ENCODE measurements around the gene JMJD7. TPM values are rescaled to one million over a fixed set of nuclear protein-coding genes. Genes with fewer than 3 reads are reported as not detected.

JMJD7 gene
- polyA plus RNA-seq, 4 donors: 6.8 to 11.4 (median 8.8) TPM

- DNase-seq: peak in 1 of 2 donors; percentile 51
Observed at GRCh38 chr15:41795996-41796856, 31.7 kb upstream of the JMJD7 start.

GRCh38 chr15:41797201-41797944 is 30.5 kb upstream of the JMJD7 start:
- Histone ChIP-seq H3K27me3 (ENCODE audit: control insufficient read depth in 3 of 3, insufficient read depth in 3 of 3, low read length in 3 of 3) (no peaks in the 10 kb centered on the region), H3K4me1 (ENCODE audit: control insufficient read depth in 3 of 3, insufficient read depth in 2 of 3, low read depth in 1 of 3, low read length in 2 of 3) (peaks cover 2 to 37% (median 9%) of the 10 kb centered on the region in 3 donors), H3K9me3 (ENCODE audit: control insufficient read depth in 2 of 2, insufficient read depth in 1 of 2, low read depth in 1 of 2, low read length in 1 of 2) (no peaks in the 10 kb centered on the region), H3K27ac (ENCODE audit: low read depth in 1 of 3, low read length in 2 of 3) (no peak overlapping the region), H3K4me3 (ENCODE audit: low read depth in 1 of 3, low read length in 3 of 3) (no peak overlapping the region), H3K36me3 (ENCODE audit: control insufficient read depth in 3 of 3, insufficient read depth in 2 of 3, low read depth in 1 of 3, low read length in 3 of 3) (peaks cover 0 to 31% (median 8%) of the 10 kb centered on the region in 3 donors)
- 79 to 83% (median 80%) methylated on average over 8 of the region's 8 CpGs for WGBS, 3 donors
- FAIRE-seq (no peak), DNase-seq (no peak)

More at GRCh38 chr15:41795996-41796856, 31.7 kb upstream of the JMJD7 start:
- Histone ChIP-seq H3K4me3 (ENCODE audit: low read depth in 1 of 3, low read length in 3 of 3) (no peak overlapping the region), H3K36me3 (ENCODE audit: control insufficient read depth in 3 of 3, insufficient read depth in 2 of 3, low read depth in 1 of 3, low read length in 3 of 3) (peaks cover 0 to 30% (median 5%) of the 10 kb centered on the region in 3 donors), H3K27ac (ENCODE audit: low read depth in 1 of 3, low read length in 2 of 3) (peak overlapping the region in 1 of 3 donors; percentile 68), H3K27me3 (ENCODE audit: control insufficient read depth in 3 of 3, insufficient read depth in 3 of 3, low read length in 3 of 3) (no peaks in the 10 kb centered on the region), H3K9me3 (ENCODE audit: control insufficient read depth in 2 of 2, insufficient read depth in 1 of 2, low read depth in 1 of 2, low read length in 1 of 2) (no peaks in the 10 kb centered on the region), H3K4me1 (ENCODE audit: control insufficient read depth in 3 of 3, insufficient read depth in 2 of 3, low read depth in 1 of 3, low read length in 2 of 3) (peaks cover 2 to 48% (median 9%) of the 10 kb centered on the region in 3 donors)
- no peak for FAIRE-seq
- 71 to 85% (median 81%) methylated on average over 10 of the region's 10 CpGs for WGBS, 3 donors

- no peak overlapping the region for H3K4me3 ChIP-seq (ENCODE audit: low read depth in 1 of 3, low read length in 3 of 3)
- H3K9me3 ChIP-seq (ENCODE audit: control insufficient read depth in 2 of 2, insufficient read depth in 1 of 2, low read depth in 1 of 2, low read length in 1 of 2): no peaks in the 10 kb centered on the region
- no peaks in the 10 kb centered on the region for H3K27me3 ChIP-seq (ENCODE audit: control insufficient read depth in 3 of 3, insufficient read depth in 3 of 3, low read length in 3 of 3)
- peak overlapping the region in 1 of 3 donors; percentile 84 for H3K27ac ChIP-seq (ENCODE audit: low read depth in 1 of 3, low read length in 2 of 3)
- WGBS, 3 donors: 81 to 86% (median 84%) methylated on average over 9 of the region's 9 CpGs
- FAIRE-seq (no peak), DNase-seq (peak in 1 of 2 donors; percentile 93)
- H3K4me1 ChIP-seq (ENCODE audit: control insufficient read depth in 3 of 3, insufficient read depth in 2 of 3, low read depth in 1 of 3, low read length in 2 of 3): peaks cover 2 to 31% (median 9%) of the 10 kb centered on the region in 3 donors
- peaks cover 0 to 36% (median 8%) of the 10 kb centered on the region in 3 donors for H3K36me3 ChIP-seq (ENCODE audit: control insufficient read depth in 3 of 3, insufficient read depth in 2 of 3, low read depth in 1 of 3, low read length in 3 of 3)
Observed at GRCh38 chr15:41798607-41799487, 29.0 kb upstream of the JMJD7 start.

- FAIRE-seq (no peak), DNase-seq (no peak)
- Histone ChIP-seq H3K9me3 (ENCODE audit: control insufficient read depth in 2 of 2, insufficient read depth in 1 of 2, low read depth in 1 of 2, low read length in 1 of 2) (no peaks in the 10 kb centered on the region), H3K4me3 (ENCODE audit: low read depth in 1 of 3, low read length in 3 of 3) (no peak overlapping the region), H3K36me3 (ENCODE audit: control insufficient read depth in 3 of 3, insufficient read depth in 2 of 3, low read depth in 1 of 3, low read length in 3 of 3) (peaks cover 0 to 42% (median 8%) of the 10 kb centered on the region in 3 donors), H3K4me1 (ENCODE audit: control insufficient read depth in 3 of 3, insufficient read depth in 2 of 3, low read depth in 1 of 3, low read length in 2 of 3) (peaks cover 2 to 31% (median 9%) of the 10 kb centered on the region in 3 donors), H3K27me3 (ENCODE audit: control insufficient read depth in 3 of 3, insufficient read depth in 3 of 3, low read length in 3 of 3) (no peaks in the 10 kb centered on the region), H3K27ac (ENCODE audit: low read depth in 1 of 3, low read length in 2 of 3) (peak overlapping the region in 1 of 3 donors; percentile 84)
- 80 to 89% (median 86%) methylated on average over 5 of the region's 5 CpGs for WGBS, 3 donors
Observed at GRCh38 chr15:41799488-41799805, 28.4 kb upstream of the JMJD7 start.

GRCh38 chr15:41801185-41801584 is 26.7 kb upstream of the JMJD7 start:
- peaks cover 2 to 21% (median 9%) of the 10 kb centered on the region in 3 donors for H3K4me1 ChIP-seq (ENCODE audit: control insufficient read depth in 3 of 3, insufficient read depth in 2 of 3, low read depth in 1 of 3, low read length in 2 of 3)
- DNase-seq (no peak), FAIRE-seq (no peak)
- peaks cover 0 to 59% (median 8%) of the 10 kb centered on the region in 3 donors for H3K36me3 ChIP-seq (ENCODE audit: control insufficient read depth in 3 of 3, insufficient read depth in 2 of 3, low read depth in 1 of 3, low read length in 3 of 3)
- no peaks in the 10 kb centered on the region for H3K9me3 ChIP-seq (ENCODE audit: control insufficient read depth in 2 of 2, insufficient read depth in 1 of 2, low read depth in 1 of 2, low read length in 1 of 2)
- H3K27me3 ChIP-seq (ENCODE audit: control insufficient read depth in 3 of 3, insufficient read depth in 3 of 3, low read length in 3 of 3): no peaks in the 10 kb centered on the region
- no peak overlapping the region for H3K27ac ChIP-seq (ENCODE audit: low read depth in 1 of 3, low read length in 2 of 3)
- no peak overlapping the region for H3K4me3 ChIP-seq (ENCODE audit: low read depth in 1 of 3, low read length in 3 of 3)
- 89 to 96% (median 89%) methylated on average over 3 of the region's 3 CpGs for WGBS, 3 donors

GRCh38 chr15:41801850-41802455 is 25.9 kb upstream of the JMJD7 start:
- no peak for FAIRE-seq
- Histone ChIP-seq H3K4me1 (ENCODE audit: control insufficient read depth in 3 of 3, insufficient read depth in 2 of 3, low read depth in 1 of 3, low read length in 2 of 3) (peaks cover 2 to 14% (median 6%) of the 10 kb centered on the region in 3 donors), H3K9me3 (ENCODE audit: control insufficient read depth in 2 of 2, insufficient read depth in 1 of 2, low read depth in 1 of 2, low read length in 1 of 2) (no peaks in the 10 kb centered on the region), H3K36me3 (ENCODE audit: control insufficient read depth in 3 of 3, insufficient read depth in 2 of 3, low read depth in 1 of 3, low read length in 3 of 3) (peaks cover 0 to 65% (median 10%) of the 10 kb centered on the region in 3 donors), H3K27me3 (ENCODE audit: control insufficient read depth in 3 of 3, insufficient read depth in 3 of 3, low read length in 3 of 3) (no peaks in the 10 kb centered on the region), H3K27ac (ENCODE audit: low read depth in 1 of 3, low read length in 2 of 3) (no peak overlapping the region), H3K4me3 (ENCODE audit: low read depth in 1 of 3, low read length in 3 of 3) (no peak overlapping the region)
- no peak for DNase-seq
- 96 to 99% (median 97%) methylated on average over 3 of the region's 3 CpGs for WGBS, 3 donors

GRCh38 chr15:41804361-41804760 is 23.5 kb upstream of the JMJD7 start:
- H3K9me3 ChIP-seq (ENCODE audit: control insufficient read depth in 2 of 2, insufficient read depth in 1 of 2, low read depth in 1 of 2, low read length in 1 of 2): no peaks in the 10 kb centered on the region
- FAIRE-seq (no peak), DNase-seq (no peak)
- H3K36me3 ChIP-seq (ENCODE audit: control insufficient read depth in 3 of 3, insufficient read depth in 2 of 3, low read depth in 1 of 3, low read length in 3 of 3): peaks cover 0 to 67% (median 10%) of the 10 kb centered on the region in 3 donors
- no peak overlapping the region for H3K4me3 ChIP-seq (ENCODE audit: low read depth in 1 of 3, low read length in 3 of 3)
- 90 to 100% (median 100%) methylated on average over 2 of the region's 2 CpGs for WGBS, 3 donors
- H3K27ac ChIP-seq (ENCODE audit: low read depth in 1 of 3, low read length in 2 of 3): no peak overlapping the region
- H3K27me3 ChIP-seq (ENCODE audit: control insufficient read depth in 3 of 3, insufficient read depth in 3 of 3, low read length in 3 of 3): no peaks in the 10 kb centered on the region
- peaks cover 0 to 6% (median 4%) of the 10 kb centered on the region in 3 donors for H3K4me1 ChIP-seq (ENCODE audit: control insufficient read depth in 3 of 3, insufficient read depth in 2 of 3, low read depth in 1 of 3, low read length in 2 of 3)
